Measurements from ENCODE around the gene PGBD5. TPM values are rescaled to one million over a fixed set of nuclear protein-coding genes. Genes with fewer than 3 reads are reported as not detected.
A peak's percentile ranks its signal among the peaks of the same experiment; 100 is the strongest.

PGBD5 gene
- total and polyA plus RNA-seq, 2 experiments from 2014 or later, result 0.40 to 1.2 TPM

GRCh38 chr1:230341162-230341546 is 85.0 kb downstream of the PGBD5 start:
- Histone ChIP-seq H3K4me3 (no peak overlapping the region), H3K9me3 (ENCODE audit: low read depth) (no peaks in the 10 kb centered on the region), H3K27me3 (no peaks in the 10 kb centered on the region), H3K36me3 (no peaks in the 10 kb centered on the region), H3K4me1 (ENCODE audit: low read depth) (no peaks in the 10 kb centered on the region), H3K27ac (no peak overlapping the region)
- no peak for TF ChIP-seq CTCF (IDR thresholded peaks at IDR 0.05; ENCODE audit: low read depth, low read length)
- no peak for DNase-seq (ENCODE audit: low read depth in 1 of 2, low spot score in 1 of 2)

- Histone ChIP-seq H3K27me3 (no peaks in the 10 kb centered on the region), H3K9me3 (ENCODE audit: low read depth) (no peaks in the 10 kb centered on the region), H3K36me3 (no peaks in the 10 kb centered on the region), H3K27ac (no peak overlapping the region), H3K4me1 (ENCODE audit: low read depth) (no peaks in the 10 kb centered on the region), H3K4me3 (no peak overlapping the region)
- no peak for TF ChIP-seq CTCF (IDR thresholded peaks at IDR 0.05; ENCODE audit: low read depth, low read length)
- DNase-seq (ENCODE audit: low read depth in 1 of 2, low spot score in 1 of 2), result peak in 1 of 2 donors; percentile 52
These were observed 85.5 kb downstream of the PGBD5 start for GRCh38 chr1:230340526-230341161.

- no peaks in the 10 kb centered on the region for H3K27me3 ChIP-seq
- no peak for DNase-seq (ENCODE audit: low read depth in 1 of 2, low spot score in 1 of 2)
These were observed 87.1 kb downstream of the PGBD5 start for GRCh38 chr1:230339033-230339432.

GRCh38 chr1:230337266-230337665 is 88.9 kb downstream of the PGBD5 start:
- no peak for TF ChIP-seq CTCF (IDR thresholded peaks at IDR 0.05; ENCODE audit: low read depth, low read length)
- no peak overlapping the region for H3K4me3 ChIP-seq
- no peaks in the 10 kb centered on the region for H3K9me3 ChIP-seq (ENCODE audit: low read depth)
- H3K27me3 ChIP-seq, result no peaks in the 10 kb centered on the region
- H3K4me1 ChIP-seq (ENCODE audit: low read depth), result no peaks in the 10 kb centered on the region
- DNase-seq (ENCODE audit: low read depth in 1 of 2, low spot score in 1 of 2), result no peak
- no peak overlapping the region for H3K27ac ChIP-seq
- no peaks in the 10 kb centered on the region for H3K36me3 ChIP-seq

More at GRCh38 chr1:230339033-230339432, 87.1 kb downstream of the PGBD5 start:
- H3K27ac ChIP-seq, result no peak overlapping the region
- no peak for TF ChIP-seq CTCF (IDR thresholded peaks at IDR 0.05; ENCODE audit: low read depth, low read length)
- no peaks in the 10 kb centered on the region for H3K36me3 ChIP-seq
- no peaks in the 10 kb centered on the region for H3K9me3 ChIP-seq (ENCODE audit: low read depth)
- H3K4me1 ChIP-seq (ENCODE audit: low read depth), result no peaks in the 10 kb centered on the region
- H3K4me3 ChIP-seq, result no peak overlapping the region

- Histone ChIP-seq H3K27ac (no peak overlapping the region), H3K27me3 (no peaks in the 10 kb centered on the region), H3K36me3 (no peaks in the 10 kb centered on the region), H3K9me3 (ENCODE audit: low read depth) (no peaks in the 10 kb centered on the region), H3K4me1 (ENCODE audit: low read depth) (no peaks in the 10 kb centered on the region), H3K4me3 (no peak overlapping the region)
- TF ChIP-seq CTCF (IDR thresholded peaks at IDR 0.05; ENCODE audit: low read depth, low read length), result no peak
- DNase-seq (ENCODE audit: low read depth in 1 of 2, low spot score in 1 of 2), result peak; percentile 54 to 72
These were observed 90.1 kb downstream of the PGBD5 start for GRCh38 chr1:230335861-230336522.
